BLaER1 (cell line): ENCODE results near the gene SREK1IP1.
"Not testable (repeated sequence)": the region's sequence is repeated elsewhere in the genome, so short reads cannot be mapped to it uniquely, and the experiment has no call there.

Source experiments
- H3K27ac ChIP-seq: shearing (Covaris generic); formaldehyde crosslinking; 2 replicates; pipeline ENCODE4 v1.8.1; 2022
- H3K27me3 ChIP-seq: shearing (Covaris generic); formaldehyde crosslinking; 2 replicates; pipeline ENCODE4 v1.8.1; 2022
- H3K36me3 ChIP-seq: shearing (Covaris generic); formaldehyde crosslinking; 2 replicates; pipeline ENCODE4 v1.8.1; 2022
- H3K4me1 ChIP-seq: shearing (Covaris generic); formaldehyde crosslinking; 2 replicates; pipeline ENCODE4 v1.8.1; 2022
- H3K4me2 ChIP-seq: shearing (Covaris generic); formaldehyde crosslinking; 2 replicates; pipeline ENCODE4 v1.8.1; 2022
- H3K4me3 ChIP-seq: shearing (Covaris generic); formaldehyde crosslinking; 2 replicates; pipeline ENCODE4 v1.8.1; 2022
- H3K9ac ChIP-seq: shearing (Covaris generic); formaldehyde crosslinking; 2 replicates; pipeline ENCODE4 v1.8.1; 2022
- H3K9me3 ChIP-seq: shearing (Covaris generic); formaldehyde crosslinking; 2 replicates; pipeline ENCODE4 v1.8.1; 2022
- H4K20me1 ChIP-seq: shearing (Covaris generic); formaldehyde crosslinking; 2 replicates; pipeline ENCODE4 v1.8.1; 2022
- Cebpa-rat ChIP-seq: shearing (Covaris generic); IDR thresholded peaks from 2 replicates; pipeline ENCODE4 v1.8.1; 2022

The SREK1IP1 gene

GRCh38 chr5:64742821-64743220, 25.7 kb downstream of the SREK1IP1 start:
- Histone ChIP-seq H3K27me3 (no peaks in the 10 kb centered on the region), H4K20me1 (peaks cover 23% of the 10 kb centered on the region), H3K4me2 (peak overlapping the region; percentile 25; the same call in 1 of the 2 replicates), H3K4me1 (peaks cover 10% of the 10 kb centered on the region; the same call in 1 of the 2 replicates), H3K9ac (no peak overlapping the region), H3K36me3 (peaks cover 59% of the 10 kb centered on the region), H3K4me3 (no peak overlapping the region), H3K9me3 (no peaks in the 10 kb centered on the region), H3K27ac (no peak overlapping the region)
- TF ChIP-seq Cebpa-rat, result no peak

- Histone ChIP-seq H3K4me1 (peaks cover 10% of the 10 kb centered on the region; the same call in 1 of the 2 replicates), H3K4me3 (no peak overlapping the region), H3K9me3 (no peaks in the 10 kb centered on the region), H4K20me1 (peaks cover 20% of the 10 kb centered on the region), H3K27ac (no peak overlapping the region), H3K4me2 (peak overlapping the region; percentile 25; the same call in 1 of the 2 replicates), H3K36me3 (peaks cover 57% of the 10 kb centered on the region), H3K27me3 (no peaks in the 10 kb centered on the region), H3K9ac (no peak overlapping the region)
- no peak for TF ChIP-seq Cebpa-rat
Observed at GRCh38 chr5:64742411-64742810, 26.1 kb downstream of the SREK1IP1 start.

- Histone ChIP-seq H3K36me3 (peaks cover 83% of the 10 kb centered on the region), H4K20me1 (no peaks in the 10 kb centered on the region; the same call in 1 of the 2 replicates), H3K9me3 (no peaks in the 10 kb centered on the region), H3K27ac (no peak overlapping the region), H3K4me3 (no peak overlapping the region), H3K4me2 (no peak overlapping the region), H3K4me1 (no peaks in the 10 kb centered on the region), H3K27me3 (no peaks in the 10 kb centered on the region), H3K9ac (no peak overlapping the region)
- no peak for TF ChIP-seq Cebpa-rat
Observed at GRCh38 chr5:64727150-64727549, 41.3 kb downstream of the SREK1IP1 start.

GRCh38 chr5:64722588-64722987, 45.9 kb downstream of the SREK1IP1 start:
- H3K4me2 ChIP-seq, result no peak overlapping the region
- H3K9ac ChIP-seq, result no peak overlapping the region
- H3K27me3 ChIP-seq, result no peaks in the 10 kb centered on the region
- H3K4me1 ChIP-seq, result no peaks in the 10 kb centered on the region
- TF ChIP-seq Cebpa-rat, result no peak
- H3K27ac ChIP-seq, result no peak overlapping the region
- no peaks in the 10 kb centered on the region for H3K9me3 ChIP-seq
- peaks cover 63% of the 10 kb centered on the region for H3K36me3 ChIP-seq
- no peak overlapping the region for H3K4me3 ChIP-seq
- no peaks in the 10 kb centered on the region for H4K20me1 ChIP-seq

GRCh38 chr5:64714495-64714894, 54.0 kb downstream of the SREK1IP1 start:
- H3K4me2 ChIP-seq, H3K9me3 ChIP-seq, H3K36me3 ChIP-seq, H3K9ac ChIP-seq, H4K20me1 ChIP-seq, H3K4me3 ChIP-seq, H3K4me1 ChIP-seq, H3K27ac ChIP-seq, H3K27me3 ChIP-seq: not testable (repeated sequence)

GRCh38 chr5:64707191-64707590, 61.3 kb downstream of the SREK1IP1 start:
- Histone ChIP-seq H3K9me3 (no peaks in the 10 kb centered on the region), H3K36me3 (no peaks in the 10 kb centered on the region), H3K27me3 (no peaks in the 10 kb centered on the region), H3K9ac (no peak overlapping the region), H3K27ac (no peak overlapping the region), H3K4me2 (no peak overlapping the region), H3K4me1 (no peaks in the 10 kb centered on the region), H4K20me1 (no peaks in the 10 kb centered on the region), H3K4me3 (no peak overlapping the region)
- no peak for TF ChIP-seq Cebpa-rat

- not testable (repeated sequence) for H3K36me3 ChIP-seq, H3K27me3 ChIP-seq, H3K9me3 ChIP-seq, H3K9ac ChIP-seq, H3K4me3 ChIP-seq, H3K4me2 ChIP-seq, H4K20me1 ChIP-seq, H3K4me1 ChIP-seq, H3K27ac ChIP-seq
Observed at GRCh38 chr5:64706074-64706473, 62.4 kb downstream of the SREK1IP1 start.

- H3K9ac ChIP-seq, result no peak overlapping the region
- no peak for TF ChIP-seq Cebpa-rat
- H3K27ac ChIP-seq, result no peak overlapping the region
- no peaks in the 10 kb centered on the region for H3K36me3 ChIP-seq
- no peaks in the 10 kb centered on the region for H3K4me1 ChIP-seq
- H4K20me1 ChIP-seq, result no peaks in the 10 kb centered on the region
- no peak overlapping the region for H3K4me3 ChIP-seq
- no peaks in the 10 kb centered on the region for H3K27me3 ChIP-seq
- H3K9me3 ChIP-seq, result peaks cover 16% of the 10 kb centered on the region
- H3K4me2 ChIP-seq, result no peak overlapping the region
Observed at GRCh38 chr5:64700765-64701164, 67.7 kb downstream of the SREK1IP1 start.

- H3K4me2 ChIP-seq, H3K27ac ChIP-seq, H3K27me3 ChIP-seq, H3K9ac ChIP-seq, H4K20me1 ChIP-seq, H3K36me3 ChIP-seq, H3K4me1 ChIP-seq, H3K4me3 ChIP-seq: not testable (repeated sequence)
- peaks cover 16% of the 10 kb centered on the region for H3K9me3 ChIP-seq
Observed at GRCh38 chr5:64696414-64696813, 72.1 kb downstream of the SREK1IP1 start.

GRCh38 chr5:64693636-64694035, 74.9 kb downstream of the SREK1IP1 start:
- Histone ChIP-seq H3K27ac (no peak overlapping the region), H3K9ac (no peak overlapping the region), H3K4me2 (no peak overlapping the region), H3K4me1 (no peaks in the 10 kb centered on the region), H3K36me3 (no peaks in the 10 kb centered on the region), H4K20me1 (no peaks in the 10 kb centered on the region), H3K27me3 (no peaks in the 10 kb centered on the region), H3K9me3 (peaks cover 29% of the 10 kb centered on the region), H3K4me3 (no peak overlapping the region)
- no peak for TF ChIP-seq Cebpa-rat

GRCh38 chr5:64691291-64691690, 77.2 kb downstream of the SREK1IP1 start:
- H3K9ac ChIP-seq, result no peak overlapping the region
- H4K20me1 ChIP-seq, result no peaks in the 10 kb centered on the region
- H3K4me3 ChIP-seq, result no peak overlapping the region
- TF ChIP-seq Cebpa-rat, result no peak
- no peak overlapping the region for H3K27ac ChIP-seq
- no peaks in the 10 kb centered on the region for H3K27me3 ChIP-seq
- no peak overlapping the region for H3K4me2 ChIP-seq
- H3K36me3 ChIP-seq, result no peaks in the 10 kb centered on the region
- no peaks in the 10 kb centered on the region for H3K4me1 ChIP-seq
- H3K9me3 ChIP-seq, result peaks cover 15% of the 10 kb centered on the region
